ENCODE data around the gene OR4K1.

GRCh38 chr14:19975291-19975690, 44.6 kb downstream of the OR4K1 start, which contains the start of gene OR4K15:
- TF ChIP-seq CREB1 (IDR thresholded peaks at IDR 0.05; ENCODE audit: low read depth), result no peak
- TF ChIP-seq EP300 (IDR thresholded peaks at IDR 0.05; ENCODE audit: borderline replicate concordance), result no peak
- no peak for TF ChIP-seq NFIC (IDR thresholded peaks at IDR 0.05)
- TF ChIP-seq RAD21 (IDR thresholded peaks at IDR 0.05; ENCODE audit: low read depth), result no peak
- TF ChIP-seq TAF1 (IDR thresholded peaks at IDR 0.05; ENCODE audit: low read depth), result no peak
- TF ChIP-seq TEAD4 (IDR thresholded peaks at IDR 0.05), result no peak
- no peak for TF ChIP-seq EGR1 (IDR thresholded peaks at IDR 0.05)
- no peak for TF ChIP-seq YY1 (IDR thresholded peaks at IDR 0.05; ENCODE audit: low read depth)
- TF ChIP-seq, protein P1, sequence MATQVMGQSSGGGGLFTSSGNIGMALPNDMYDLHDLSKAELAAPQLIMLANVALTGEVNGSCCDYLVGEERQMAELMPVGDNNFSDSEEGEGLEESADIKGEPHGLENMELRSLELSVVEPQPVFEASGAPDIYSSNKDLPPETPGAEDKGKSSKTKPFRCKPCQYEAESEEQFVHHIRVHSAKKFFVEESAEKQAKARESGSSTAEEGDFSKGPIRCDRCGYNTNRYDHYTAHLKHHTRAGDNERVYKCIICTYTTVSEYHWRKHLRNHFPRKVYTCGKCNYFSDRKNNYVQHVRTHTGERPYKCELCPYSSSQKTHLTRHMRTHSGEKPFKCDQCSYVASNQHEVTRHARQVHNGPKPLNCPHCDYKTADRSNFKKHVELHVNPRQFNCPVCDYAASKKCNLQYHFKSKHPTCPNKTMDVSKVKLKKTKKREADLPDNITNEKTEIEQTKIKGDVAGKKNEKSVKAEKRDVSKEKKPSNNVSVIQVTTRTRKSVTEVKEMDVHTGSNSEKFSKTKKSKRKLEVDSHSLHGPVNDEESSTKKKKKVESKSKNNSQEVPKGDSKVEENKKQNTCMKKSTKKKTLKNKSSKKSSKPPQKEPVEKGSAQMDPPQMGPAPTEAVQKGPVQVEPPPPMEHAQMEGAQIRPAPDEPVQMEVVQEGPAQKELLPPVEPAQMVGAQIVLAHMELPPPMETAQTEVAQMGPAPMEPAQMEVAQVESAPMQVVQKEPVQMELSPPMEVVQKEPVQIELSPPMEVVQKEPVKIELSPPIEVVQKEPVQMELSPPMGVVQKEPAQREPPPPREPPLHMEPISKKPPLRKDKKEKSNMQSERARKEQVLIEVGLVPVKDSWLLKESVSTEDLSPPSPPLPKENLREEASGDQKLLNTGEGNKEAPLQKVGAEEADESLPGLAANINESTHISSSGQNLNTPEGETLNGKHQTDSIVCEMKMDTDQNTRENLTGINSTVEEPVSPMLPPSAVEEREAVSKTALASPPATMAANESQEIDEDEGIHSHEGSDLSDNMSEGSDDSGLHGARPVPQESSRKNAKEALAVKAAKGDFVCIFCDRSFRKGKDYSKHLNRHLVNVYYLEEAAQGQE (IDR thresholded peaks at IDR 0.05; ENCODE audit: low read depth), result no peak
- TF ChIP-seq CEBPB (IDR thresholded peaks at IDR 0.05), result no peak
- TF ChIP-seq, protein P2, sequence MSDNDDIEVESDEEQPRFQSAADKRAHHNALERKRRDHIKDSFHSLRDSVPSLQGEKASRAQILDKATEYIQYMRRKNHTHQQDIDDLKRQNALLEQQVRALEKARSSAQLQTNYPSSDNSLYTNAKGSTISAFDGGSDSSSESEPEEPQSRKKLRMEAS (IDR thresholded peaks at IDR 0.05), result no peak
